Measurements from ENCODE around the gene MAPK7.
"Not testable (repeated sequence)": the region's sequence is repeated elsewhere in the genome, so short reads cannot be mapped to it uniquely, and the experiment has no call there.

DNA sequence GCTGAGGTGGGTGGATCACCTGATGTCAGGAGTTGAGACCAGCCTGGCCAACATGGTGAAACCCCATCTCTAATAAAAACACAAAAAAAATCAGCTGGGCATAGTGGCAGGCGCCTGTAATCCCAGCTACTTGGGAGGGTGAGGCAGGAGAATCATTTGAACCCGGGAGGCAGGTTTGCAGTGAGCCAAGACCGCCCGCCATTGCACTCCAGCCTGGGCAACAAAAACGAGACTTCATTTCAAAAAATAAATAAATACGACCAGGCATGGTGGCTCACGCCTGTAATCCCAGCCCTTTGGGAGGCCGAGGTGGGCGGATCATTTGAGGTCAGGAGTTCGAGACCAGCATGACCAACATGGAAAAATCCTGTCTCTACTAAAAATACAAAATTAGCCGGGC lies 24.9 kb upstream of the MAPK7 start:
- not testable (repeated sequence) for TF ChIP-seq EZH2 (IDR thresholded peaks at IDR 0.05); POLR2AphosphoS5 (IDR thresholded peaks at IDR 0.05; ENCODE audit: borderline replicate concordance, low read depth, low read length); FOXP2 (optimal IDR thresholded peaks at IDR 0.05; ENCODE audit: control extremely low read depth, extremely low read length, insufficient read depth)
